Activated naive CD4-positive, alpha-beta T cell treated with anti-CD3 and anti-CD28 coated beads, Interleukin-2, amount 10 ng/mL, durations not matched to agents 7 days and 5 days (primary cell): ENCODE measurements around the gene TUBGCP6.
"Not testable (repeated sequence)": the region's sequence is repeated elsewhere in the genome, so short reads cannot be mapped to it uniquely, and the experiment has no call there.

ENCODE experiments used
- CTCF ChIA-PET: fragments of 350-600 bp; sonication (Branson Sonifier 250); formaldehyde crosslinking; loops from one replicate; lab custom pipeline; 2021; ENCODE audit warnings: antibody characterized with exemption; lab: Charles Lee
- DNase-seq: peaks from one replicate; pipeline ENCODE4 v3.0.0-alpha.2; 2020
- H3K27ac Mint-ChIP-seq: one replicate; pipeline ENCODE4 v1.8.0; 2021; ENCODE audit warnings: mild to moderate bottlenecking, moderate library complexity, mixed read lengths
- H3K27me3 Mint-ChIP-seq: one replicate; pipeline ENCODE4 v1.8.0; 2021; ENCODE audit warnings: mild to moderate bottlenecking, mixed read lengths
- H3K36me3 Mint-ChIP-seq: one replicate; pipeline ENCODE4 v1.8.0; 2021; ENCODE audit warnings: mixed read lengths
- H3K4me1 Mint-ChIP-seq: one replicate; pipeline ENCODE4 v1.8.0; 2021; ENCODE audit warnings: mixed read lengths
- H3K4me3 Mint-ChIP-seq: one replicate; pipeline ENCODE4 v1.8.0; 2021; ENCODE audit warnings: mild to moderate bottlenecking, moderate library complexity, mixed read lengths
- H3K9me3 Mint-ChIP-seq: one replicate; pipeline ENCODE4 v1.8.0; 2021; ENCODE audit warnings: mixed read lengths

TUBGCP6 gene

DNA sequence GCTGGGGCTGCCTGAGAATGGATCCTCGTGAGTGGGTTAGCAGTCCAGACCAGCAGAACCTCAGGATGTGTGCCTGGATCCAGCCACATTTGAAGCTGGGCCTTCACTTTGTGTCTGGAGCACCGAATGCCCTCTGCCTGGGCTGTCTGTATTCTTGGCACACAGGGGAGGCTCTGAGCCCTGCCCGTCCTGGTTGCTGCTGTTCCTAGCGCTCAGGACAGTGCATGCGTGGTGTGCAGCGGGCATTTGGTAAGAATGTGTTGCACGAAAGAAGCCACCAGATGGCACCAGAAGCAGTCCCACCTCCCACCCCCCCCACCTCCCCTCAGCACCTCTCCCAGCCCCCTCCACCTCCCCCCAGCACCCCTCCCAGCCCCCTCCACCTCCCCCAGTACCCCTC is 29.5 kb upstream of the TUBGCP6 start:
- Mint-ChIP-seq H3K4me3 (no peak overlapping the region), H3K27ac (no peak overlapping the region), H3K27me3 (peaks cover 42% of the 10 kb centered on the region), H3K9me3 (no peaks in the 10 kb centered on the region), H3K4me1 (peaks cover 9% of the 10 kb centered on the region), H3K36me3 (no peaks in the 10 kb centered on the region)
- CTCF ChIA-PET, result interaction anchor here (1.3 to 2.6 kb wide), 5 partner anchors 40 to 224 kb away, joined by 4 to 10 read pairs (median 7); partner anchors contain the start of gene DENND6B
- DNase-seq, result peak; percentile 64

DNA sequence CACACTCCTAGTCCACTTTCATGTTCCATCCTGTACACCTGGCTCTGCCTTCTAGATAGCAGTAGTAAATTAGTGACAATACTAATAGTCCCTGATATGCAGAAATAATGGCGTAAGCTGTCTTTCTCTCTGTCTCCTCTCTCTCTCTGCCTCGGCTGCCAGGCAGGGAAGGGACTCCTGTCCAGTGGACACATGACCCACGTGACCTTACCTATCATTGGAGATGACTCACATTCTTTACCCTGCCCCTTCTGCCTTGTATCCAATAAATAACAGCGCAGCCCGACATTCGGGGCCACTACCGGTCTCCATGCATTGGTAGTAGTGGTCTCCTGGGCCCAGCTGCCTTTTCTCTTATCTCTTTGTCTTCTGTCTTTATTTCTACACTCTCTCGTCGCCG is 29.0 kb upstream of the TUBGCP6 start:
- H3K27me3 Mint-ChIP-seq, result peaks cover 47% of the 10 kb centered on the region
- not testable (repeated sequence) for H3K4me3 Mint-ChIP-seq, H3K27ac Mint-ChIP-seq, DNase-seq, H3K9me3 Mint-ChIP-seq, H3K36me3 Mint-ChIP-seq
- H3K4me1 Mint-ChIP-seq, result peaks cover 12% of the 10 kb centered on the region
- CTCF ChIA-PET, result interaction anchor here (1.3 to 2.6 kb wide), 5 partner anchors 41 to 225 kb away, joined by 4 to 10 read pairs (median 7); partner anchors contain the start of gene DENND6B

DNA sequence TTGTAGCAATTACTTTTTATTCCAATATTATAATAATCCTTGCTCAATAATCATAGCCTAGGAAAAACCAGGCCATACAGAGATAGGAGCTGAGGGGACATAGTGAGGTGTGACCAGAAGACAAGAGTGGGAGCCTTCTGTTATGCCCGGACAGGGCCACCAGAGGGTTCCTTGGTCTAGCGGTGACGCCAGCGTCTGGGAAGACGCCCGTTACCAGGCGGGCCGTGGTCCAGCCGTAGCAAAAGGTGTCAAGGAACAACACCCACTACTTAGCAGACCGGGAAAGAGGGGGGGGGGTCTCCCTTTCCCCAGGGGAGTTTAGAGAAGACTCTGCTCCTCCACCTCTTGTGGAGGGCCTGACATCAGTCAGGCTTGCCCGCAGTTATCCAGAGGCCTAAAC is 28.5 kb upstream of the TUBGCP6 start:
- not testable (repeated sequence) for DNase-seq, H3K27ac Mint-ChIP-seq, H3K36me3 Mint-ChIP-seq, H3K9me3 Mint-ChIP-seq, H3K4me3 Mint-ChIP-seq
- Mint-ChIP-seq H3K27me3 (peaks cover 52% of the 10 kb centered on the region), H3K4me1 (peaks cover 16% of the 10 kb centered on the region)
- CTCF ChIA-PET, result interaction anchor here (1.3 to 2.6 kb wide), 5 partner anchors 21 to 225 kb away, joined by 4 to 10 read pairs (median 7); partner anchors contain the start of gene DENND6B

DNA sequence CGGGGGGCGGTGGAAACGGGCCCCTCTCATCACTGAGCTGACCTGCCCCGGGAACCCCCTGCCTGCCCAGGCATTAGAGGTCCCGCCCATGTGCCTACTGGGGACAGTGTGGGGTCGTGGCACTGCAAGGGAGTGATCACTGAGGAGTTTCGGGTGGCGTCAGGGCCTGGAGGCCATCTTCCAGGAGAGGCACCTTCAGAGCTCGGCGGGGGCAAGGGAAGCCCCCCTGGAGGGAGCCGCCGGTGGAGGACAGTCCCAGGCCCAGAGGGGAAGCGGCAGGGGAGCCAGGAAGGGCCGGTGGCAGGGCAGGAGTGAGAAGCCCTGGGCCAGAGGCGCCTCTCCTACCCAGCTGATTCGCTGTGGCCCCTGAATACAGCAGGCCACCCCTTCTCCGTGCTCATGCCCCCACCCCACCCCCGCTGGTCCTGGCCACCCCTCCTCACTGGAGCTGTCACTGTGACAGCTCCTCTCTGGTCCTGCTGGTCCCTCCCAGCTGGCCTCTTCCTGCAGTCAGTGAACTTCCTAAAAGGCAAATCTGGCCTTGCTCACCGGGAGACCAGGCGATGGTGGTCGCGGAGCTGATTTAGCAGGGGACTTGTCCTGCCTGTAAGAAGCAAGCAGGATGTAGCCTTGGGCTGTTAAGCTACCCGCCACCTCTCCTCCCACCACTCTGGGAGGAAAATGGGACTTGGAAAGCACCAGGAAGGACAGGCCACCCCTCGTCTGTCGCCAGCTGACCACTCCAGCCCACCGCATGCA is 27.4 kb upstream of the TUBGCP6 start:
- Mint-ChIP-seq H3K27ac (no peak overlapping the region), H3K9me3 (no peaks in the 10 kb centered on the region), H3K4me3 (no peak overlapping the region), H3K27me3 (peaks cover 57% of the 10 kb centered on the region), H3K4me1 (peaks cover 19% of the 10 kb centered on the region), H3K36me3 (no peaks in the 10 kb centered on the region)
- CTCF ChIA-PET, result interaction anchor here (0.8 to 2.6 kb wide), 5 partner anchors 19 to 226 kb away, joined by 3 to 11 read pairs (median 9); partner anchors contain the start of gene DENND6B
- DNase-seq, result no peak

DNA sequence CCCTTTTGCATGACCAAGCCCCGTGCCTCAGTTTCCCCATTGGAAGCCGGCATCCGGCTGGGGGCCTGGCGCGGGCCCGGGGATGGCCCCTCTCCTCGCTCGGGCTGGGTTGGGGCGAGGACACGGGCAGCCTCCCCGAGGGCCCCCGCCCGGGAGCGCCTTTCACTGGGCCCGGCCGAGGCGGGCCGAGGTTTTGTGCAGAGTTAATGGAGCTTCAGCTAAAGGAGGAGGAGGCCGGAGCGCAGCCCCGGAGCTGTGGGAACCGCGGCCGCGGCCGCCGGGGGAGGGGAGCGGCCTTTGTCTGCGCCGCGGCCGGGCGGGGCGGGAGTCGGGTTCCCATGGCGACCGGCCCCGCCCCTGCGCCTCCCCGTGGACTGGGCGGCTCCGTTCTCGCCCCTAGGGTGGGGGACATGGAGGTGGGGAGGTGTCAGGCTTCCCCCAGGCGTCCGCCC is 26.7 kb upstream of the TUBGCP6 start:
- Mint-ChIP-seq H3K4me3 (no peak overlapping the region), H3K27me3 (peaks cover 57% of the 10 kb centered on the region), H3K4me1 (peaks cover 19% of the 10 kb centered on the region), H3K27ac (no peak overlapping the region), H3K36me3 (no peaks in the 10 kb centered on the region), H3K9me3 (no peaks in the 10 kb centered on the region)
- peak; percentile 74 for DNase-seq
- CTCF ChIA-PET, result interaction anchor here (1.2 to 1.6 kb wide), 2 partner anchors 19 to 70 kb away, joined by 7 to 11 read pairs; no protein-coding TSS in a partner anchor

DNA sequence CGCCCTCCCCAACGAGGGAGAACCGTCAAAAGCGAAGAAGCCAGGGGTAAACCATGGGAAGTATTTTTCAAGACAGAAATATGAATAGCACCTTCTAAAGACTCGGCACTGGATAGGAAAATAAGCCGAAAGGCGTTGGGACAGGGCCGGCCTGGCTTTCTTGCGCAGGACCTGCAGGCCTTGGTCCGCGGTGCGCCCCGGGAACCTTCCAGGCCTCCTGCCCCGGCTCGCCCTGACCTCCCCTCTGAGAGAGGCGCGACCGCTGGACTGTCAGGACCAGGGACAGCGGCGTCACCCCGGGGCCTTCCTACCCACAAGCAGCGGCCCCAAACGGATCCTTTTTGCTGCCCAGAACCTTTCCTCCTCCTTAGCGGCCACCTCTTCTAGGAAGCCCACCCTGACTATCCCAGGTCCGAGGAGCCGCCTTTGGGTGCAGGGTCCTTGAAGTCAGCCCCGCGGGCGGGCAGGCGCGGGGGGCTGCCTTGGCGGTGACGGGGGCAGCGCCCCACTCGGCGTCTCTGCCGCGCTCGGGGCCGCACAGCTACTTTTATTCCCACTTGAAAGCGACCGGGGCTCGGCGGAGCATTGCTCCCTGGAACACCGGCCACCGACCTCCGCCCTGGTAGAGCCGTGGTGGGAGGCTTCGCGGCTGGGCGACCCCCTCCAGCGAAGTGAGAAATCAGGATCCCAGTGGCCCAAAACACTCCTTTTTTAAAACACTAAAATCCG is 26.0 kb upstream of the TUBGCP6 start:
- H3K4me1 Mint-ChIP-seq, result peaks cover 19% of the 10 kb centered on the region
- H3K27me3 Mint-ChIP-seq, result peaks cover 63% of the 10 kb centered on the region
- DNase-seq, result peak; percentile 85
- peak overlapping the region; percentile 49 for H3K27ac Mint-ChIP-seq
- no peaks in the 10 kb centered on the region for H3K36me3 Mint-ChIP-seq
- no peaks in the 10 kb centered on the region for H3K9me3 Mint-ChIP-seq
- H3K4me3 Mint-ChIP-seq, result peak overlapping the region; percentile 67
- CTCF ChIA-PET, result no interaction called here

DNA sequence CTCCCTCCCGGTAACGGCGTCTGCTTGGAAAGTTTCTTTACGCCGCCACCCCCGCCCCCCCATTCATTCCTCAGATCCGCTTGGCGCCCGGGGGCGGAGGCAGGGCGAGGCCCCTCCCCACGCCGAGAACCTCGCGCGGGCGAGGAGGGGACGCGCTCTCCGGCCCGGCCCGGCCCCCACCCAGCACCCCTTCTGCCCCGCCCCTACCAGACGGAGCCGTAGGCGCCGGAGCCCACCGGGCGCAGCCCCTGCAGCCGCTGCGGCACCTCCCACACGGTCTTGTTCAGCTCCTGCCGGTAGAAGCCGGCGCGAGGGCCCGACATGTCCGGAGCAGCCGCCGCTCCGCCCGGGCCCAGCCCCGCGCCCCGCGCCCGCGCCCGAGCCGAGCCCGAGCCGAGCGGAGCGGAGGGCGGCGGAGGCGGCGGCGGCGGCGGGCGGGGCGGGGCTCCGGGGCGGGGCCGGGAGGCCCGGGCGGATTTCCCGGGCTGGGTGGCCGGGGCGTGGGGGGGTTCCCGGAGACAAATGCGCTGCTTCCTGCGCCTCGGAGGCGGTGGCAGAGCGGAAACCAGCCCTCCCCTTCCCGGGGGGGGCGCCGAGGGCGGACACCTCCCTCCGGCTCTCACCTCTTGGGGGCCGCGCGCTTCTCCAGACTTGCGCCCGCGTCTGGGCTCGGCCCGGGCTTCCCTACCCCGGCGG is 25.3 kb upstream of the TUBGCP6 start, which contains the start of gene MAPK11:
MAPK11 (minus strand) TSS at position 411 of the 696 bp plus-strand sequence; CDS start at position 323, 88 bp downstream.
- peak; percentile 84 for DNase-seq
- Mint-ChIP-seq H3K36me3 (no peaks in the 10 kb centered on the region), H3K27ac (peak within 1 kb of the TSS; percentile 49), H3K4me1 (peaks cover 19% of the 10 kb centered on the region), H3K27me3 (peaks cover 66% of the 10 kb centered on the region), H3K9me3 (no peaks in the 10 kb centered on the region), H3K4me3 (peak within 1 kb of the TSS; percentile 67)
- CTCF ChIA-PET, result no interaction called here

DNA sequence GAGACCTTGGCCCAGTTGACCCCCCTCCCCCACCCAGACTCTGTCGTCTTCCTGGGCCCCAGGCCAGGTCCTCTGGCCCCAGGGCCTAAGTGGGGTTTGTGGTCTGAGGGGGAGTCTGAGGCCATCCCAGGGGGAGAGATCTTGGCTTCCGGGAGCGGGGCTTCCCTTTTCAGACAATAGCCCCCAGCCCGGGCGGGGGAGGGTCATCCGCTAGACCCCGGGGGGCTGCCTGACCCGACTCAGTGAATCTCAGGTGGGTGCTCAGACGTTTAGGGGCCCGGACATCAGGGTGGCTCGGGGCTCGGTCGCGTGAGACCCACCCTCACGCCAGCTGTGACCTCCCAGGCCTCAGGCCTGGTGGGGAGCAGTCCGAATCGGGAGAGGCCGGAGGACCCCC is 24.7 kb upstream of the TUBGCP6 start:
- H3K9me3 Mint-ChIP-seq, result no peaks in the 10 kb centered on the region
- H3K27me3 Mint-ChIP-seq, result peaks cover 68% of the 10 kb centered on the region
- H3K4me3 Mint-ChIP-seq, result peak overlapping the region; percentile 67
- CTCF ChIA-PET, result no interaction called here
- H3K36me3 Mint-ChIP-seq, result no peaks in the 10 kb centered on the region
- H3K27ac Mint-ChIP-seq, result no peak overlapping the region
- no peak for DNase-seq
- H3K4me1 Mint-ChIP-seq, result peaks cover 19% of the 10 kb centered on the region

DNA sequence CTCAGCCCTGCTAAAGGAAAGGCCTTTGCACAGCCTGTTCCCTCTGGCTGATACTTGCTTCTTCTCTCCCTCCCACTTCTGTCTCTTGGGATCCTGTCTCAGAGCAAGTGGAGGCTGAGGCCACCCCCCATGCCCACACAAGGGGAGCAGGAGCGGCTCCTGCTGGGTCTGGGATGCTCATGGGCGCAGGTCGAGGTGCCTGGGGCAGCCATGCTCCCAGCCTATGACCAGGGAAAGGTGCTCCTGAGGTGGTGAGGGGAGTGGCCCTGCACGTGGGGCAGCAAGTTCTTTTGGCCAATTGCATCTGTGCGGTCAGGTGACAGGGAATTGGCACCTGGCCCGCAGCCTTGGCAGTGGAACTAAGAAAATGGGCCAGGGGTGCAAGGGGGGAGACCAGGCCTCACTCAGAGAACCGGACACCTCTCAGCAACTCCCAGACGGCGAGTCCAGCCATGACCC is 23.9 kb upstream of the TUBGCP6 start:
- peaks cover 70% of the 10 kb centered on the region for H3K27me3 Mint-ChIP-seq
- H3K27ac Mint-ChIP-seq, result no peak overlapping the region
- H3K4me1 Mint-ChIP-seq, result peaks cover 19% of the 10 kb centered on the region
- no peak overlapping the region for H3K4me3 Mint-ChIP-seq
- no peaks in the 10 kb centered on the region for H3K9me3 Mint-ChIP-seq
- CTCF ChIA-PET, result interaction anchor here (1.5 kb wide), 1 partner anchor 25 kb away, joined by 5 read pairs; no protein-coding TSS in a partner anchor
- H3K36me3 Mint-ChIP-seq, result no peaks in the 10 kb centered on the region
- DNase-seq, result no peak

DNA sequence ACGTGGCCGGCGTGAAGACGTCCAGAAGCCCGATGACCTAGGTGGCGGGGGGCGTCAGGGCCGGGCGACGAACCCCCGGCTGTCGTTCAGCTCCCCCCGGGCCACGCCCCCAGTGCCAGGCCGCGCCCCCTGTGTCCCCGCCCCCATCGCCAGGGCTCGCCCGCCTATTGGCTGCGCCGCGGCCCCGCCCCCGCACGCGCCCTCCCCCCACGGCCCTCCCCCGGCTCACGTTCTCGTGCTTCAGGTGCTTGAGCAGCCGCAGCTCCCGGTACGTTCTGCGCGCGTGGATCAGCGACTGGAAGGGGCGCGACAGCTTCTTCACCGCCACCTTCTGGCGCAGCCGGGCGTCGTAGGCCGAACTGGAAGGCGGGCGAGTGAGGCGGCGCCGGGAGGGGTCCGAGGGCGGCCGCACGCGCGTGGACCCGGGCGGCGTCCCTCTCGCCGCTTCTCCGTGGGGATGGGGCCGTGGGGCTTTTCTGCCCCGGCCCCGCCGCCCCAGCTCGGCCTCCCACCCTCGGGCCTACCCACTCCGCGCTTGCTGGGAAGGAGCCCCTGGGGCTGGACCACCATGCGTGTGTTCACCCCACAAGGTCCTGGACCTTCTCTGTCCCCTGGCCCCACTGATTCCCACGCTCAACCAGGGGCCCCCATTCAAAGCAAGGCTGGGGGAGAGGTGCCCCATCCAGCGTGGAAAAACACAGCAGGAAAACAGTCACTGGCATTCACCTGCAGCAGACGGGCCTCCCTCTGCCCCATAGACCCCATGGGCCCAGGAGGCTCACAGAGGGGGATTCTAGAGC is 23.0 kb upstream of the TUBGCP6 start:
- Mint-ChIP-seq H3K27ac (no peak overlapping the region), H3K27me3 (peaks cover 70% of the 10 kb centered on the region), H3K4me1 (peaks cover 19% of the 10 kb centered on the region), H3K9me3 (no peaks in the 10 kb centered on the region), H3K36me3 (no peaks in the 10 kb centered on the region), H3K4me3 (no peak overlapping the region)
- CTCF ChIA-PET, result interaction anchor here (1.0 to 1.5 kb wide), 3 partner anchors 17 to 192 kb away, joined by 3 to 5 read pairs (median 4); partner anchors contain the start of gene HDAC10
- peak; percentile 64 for DNase-seq

DNA sequence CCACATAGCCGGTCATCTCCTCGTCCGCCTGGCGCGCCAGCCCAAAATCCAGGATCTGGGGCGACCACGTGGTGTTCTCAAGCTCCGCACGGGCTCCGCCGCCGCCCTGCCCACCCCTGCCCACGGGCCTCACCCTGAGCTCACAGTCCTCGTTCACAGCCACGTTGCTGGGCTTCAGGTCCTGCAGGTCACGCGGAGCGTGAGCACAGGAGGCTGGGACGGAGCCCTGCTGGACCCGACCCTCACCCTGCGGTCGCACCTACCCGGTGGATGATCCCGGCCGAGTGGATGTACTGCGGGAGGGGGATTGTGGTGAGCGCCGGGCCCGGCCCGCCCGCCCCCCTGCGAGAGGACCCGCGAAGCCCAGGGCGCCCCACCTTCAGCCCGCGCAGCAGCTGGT is 22.2 kb upstream of the TUBGCP6 start:
- CTCF ChIA-PET, result interaction anchor here (1.2 to 1.5 kb wide), 2 partner anchors 23 to 193 kb away, joined by 3 to 5 read pairs; no protein-coding TSS in a partner anchor
- DNase-seq, result no peak
- Mint-ChIP-seq H3K27ac (no peak overlapping the region), H3K4me1 (peaks cover 26% of the 10 kb centered on the region), H3K4me3 (no peak overlapping the region), H3K36me3 (no peaks in the 10 kb centered on the region), H3K9me3 (no peaks in the 10 kb centered on the region), H3K27me3 (peaks cover 70% of the 10 kb centered on the region)

DNA sequence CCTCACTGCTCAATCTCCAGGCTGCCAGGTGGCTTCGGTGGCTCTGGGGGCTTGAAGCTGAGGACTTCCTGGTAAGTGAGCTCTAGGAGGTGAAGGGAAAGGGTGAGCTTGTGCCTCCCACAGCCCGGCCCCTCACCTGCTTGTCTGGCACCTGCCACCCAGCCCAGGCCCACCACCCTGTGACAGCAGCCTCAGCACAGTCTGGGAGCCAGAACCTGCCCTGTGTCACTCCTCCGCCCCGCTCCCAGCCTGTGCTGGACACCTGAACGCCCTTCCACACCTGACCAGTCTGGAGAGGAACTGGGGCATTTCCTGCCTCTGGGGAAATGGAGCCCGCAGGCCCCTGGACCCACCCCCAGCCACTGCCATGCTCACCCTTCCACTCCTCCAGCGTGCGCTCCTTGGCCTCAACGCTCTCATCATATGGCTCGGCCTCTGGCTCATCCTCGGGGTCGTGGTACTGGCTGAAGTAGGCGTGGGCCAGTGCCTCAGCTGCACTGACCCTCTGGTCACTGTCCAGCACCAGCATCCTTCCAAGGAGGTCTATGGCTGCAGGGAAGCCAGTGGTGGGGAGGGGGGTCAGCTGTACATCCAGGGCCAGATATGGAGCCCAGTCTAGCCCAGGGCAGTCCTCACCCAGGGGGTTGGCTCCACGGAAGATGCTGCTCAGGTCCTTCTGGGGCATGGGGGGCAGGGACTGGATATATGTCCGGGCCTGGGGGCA is 20.3 kb upstream of the TUBGCP6 start:
- Mint-ChIP-seq H3K27me3 (peaks cover 70% of the 10 kb centered on the region), H3K9me3 (no peaks in the 10 kb centered on the region), H3K27ac (no peak overlapping the region), H3K4me3 (no peak overlapping the region), H3K4me1 (peaks cover 20% of the 10 kb centered on the region), H3K36me3 (no peaks in the 10 kb centered on the region)
- no peak for DNase-seq
- CTCF ChIA-PET, result interaction anchor here (1.0 kb wide), 1 partner anchor 76 kb away, joined by 3 read pairs; no protein-coding TSS in a partner anchor
